SHP77 (cell line): ENCODE data around the gene MROH2A.

Source experiments
- DNase-seq, 2 experiments: peaks; one replicate each; lab custom pipeline; 2025; lab: John Stamatoyannopoulos, UW

Gene MROH2A

GRCh38 chr2:233799087-233799665 is 21.0 kb downstream of the MROH2A start:
- DNase-seq: no peak

- no peak for DNase-seq
Measured at GRCh38 chr2:233799716-233800115, 21.6 kb downstream of the MROH2A start.

GRCh38 chr2:233800208-233800607 is 22.1 kb downstream of the MROH2A start:
- DNase-seq: no peak

GRCh38 chr2:233801357-233802131 is 23.4 kb downstream of the MROH2A start:
- no peak for DNase-seq

- no peak for DNase-seq
Measured at GRCh38 chr2:233802132-233802815, 24.1 kb downstream of the MROH2A start.

- no peak for DNase-seq
Measured at GRCh38 chr2:233803292-233803911, 25.3 kb downstream of the MROH2A start.

- no peak for DNase-seq
Measured at GRCh38 chr2:233803994-233804393, 25.9 kb downstream of the MROH2A start.

GRCh38 chr2:233807215-233807865 is 29.2 kb downstream of the MROH2A start:
- no peak for DNase-seq

- DNase-seq: no peak
Measured at GRCh38 chr2:233807966-233808935, 30.1 kb downstream of the MROH2A start.

GRCh38 chr2:233810385-233810784 is 32.3 kb downstream of the MROH2A start:
- DNase-seq: no peak

GRCh38 chr2:233811087-233811486 is 33.0 kb downstream of the MROH2A start:
- no peak for DNase-seq

- no peak for DNase-seq
Measured at GRCh38 chr2:233811732-233812131, 33.6 kb downstream of the MROH2A start.

GRCh38 chr2:233813236-233814055 is 35.3 kb downstream of the MROH2A start:
- no peak for DNase-seq

GRCh38 chr2:233814056-233814835 is 36.1 kb downstream of the MROH2A start:
- DNase-seq: no peak

GRCh38 chr2:233815861-233816260 is 37.7 kb downstream of the MROH2A start:
- no peak for DNase-seq

- no peak for DNase-seq
Measured at GRCh38 chr2:233816334-233816733, 38.2 kb downstream of the MROH2A start.

- DNase-seq: no peak
Measured at GRCh38 chr2:233816771-233817170, 38.6 kb downstream of the MROH2A start.

GRCh38 chr2:233817361-233817911 is 39.3 kb downstream of the MROH2A start:
- no peak for DNase-seq
